HFF-Myc (cell line): ENCODE data around the gene JAKMIP2.

ENCODE experiments used
- DNase-seq: peaks from one replicate; pipeline ENCODE4 v3.0.0-alpha.2; 2011; ENCODE audit warnings: low read depth; ENCODE audit errors: extremely low read depth
- H3K4me3 ChIP-seq: replicated peaks from 2 replicates; pipeline ENCODE4 v1.5.1; 2011; ENCODE audit warnings: low read depth, mild to moderate bottlenecking, control low read depth, low read length
- CTCF ChIP-seq: IDR thresholded peaks from 2 replicates; pipeline ENCODE4 v1.5.1; 2012; ENCODE audit warnings: mild to moderate bottlenecking, low read depth, low read length, control low read depth; ENCODE audit errors: missing control alignments

Gene JAKMIP2

DNA sequence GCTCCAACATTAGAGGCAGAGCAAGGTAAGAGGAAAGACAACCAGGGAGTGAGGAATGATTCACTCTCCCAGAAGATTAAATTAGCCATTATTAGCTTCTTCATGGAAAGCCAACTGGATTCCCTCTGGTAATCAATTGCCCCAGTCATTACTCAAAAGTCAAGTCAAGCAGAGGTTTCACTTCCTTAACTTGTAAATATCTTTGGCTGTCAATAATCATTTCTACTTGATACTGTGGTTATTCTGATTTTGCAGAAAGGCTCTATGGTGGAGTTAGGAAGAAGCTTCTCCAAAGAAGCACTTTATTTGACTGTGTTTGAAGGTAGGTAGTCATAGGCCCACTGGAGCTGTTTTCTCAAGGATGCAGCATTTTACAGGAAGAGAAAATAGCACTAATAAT is 78.0 kb downstream of the JAKMIP2 start:
- no peak for TF ChIP-seq CTCF

GRCh38 chr5:147701468-147701867 is 81.1 kb downstream of the JAKMIP2 start:
- no peak overlapping the region for H3K4me3 ChIP-seq
- DNase-seq = no peak
- no peak for TF ChIP-seq CTCF

More for the DNA sequence above, 78.0 kb downstream of the JAKMIP2 start:
- H3K4me3 ChIP-seq = no peak overlapping the region
- DNase-seq = no peak

DNA sequence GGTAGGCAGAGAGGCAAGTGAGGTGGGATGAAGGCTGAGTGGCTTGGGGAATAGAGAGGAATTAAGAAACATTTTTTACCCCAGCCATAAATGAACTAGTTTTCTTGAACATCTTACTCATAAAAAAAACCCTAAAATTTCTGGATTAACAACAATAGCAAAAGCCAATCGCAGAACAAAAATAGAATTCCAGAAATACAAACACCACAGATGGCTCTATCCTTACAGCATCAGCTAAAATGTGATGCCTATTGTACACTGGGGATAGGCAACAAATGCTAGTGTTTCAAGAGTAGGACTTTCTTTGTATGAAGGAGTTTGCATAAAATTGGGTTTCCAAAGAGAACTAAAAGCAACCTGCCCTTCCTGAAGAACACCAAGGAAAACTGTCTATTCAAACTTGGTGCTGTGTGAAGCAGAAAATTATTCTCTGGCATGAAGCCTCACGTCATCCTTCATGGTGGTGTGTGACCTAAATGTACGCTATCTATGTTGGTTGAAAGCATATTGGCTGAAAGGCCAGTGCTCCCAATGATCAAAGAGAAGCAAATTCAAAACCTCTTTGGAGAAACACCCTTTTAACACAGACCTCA is 82.9 kb downstream of the JAKMIP2 start:
- H3K4me3 ChIP-seq = no peak overlapping the region
- no peak for DNase-seq
- no peak for TF ChIP-seq CTCF

DNA sequence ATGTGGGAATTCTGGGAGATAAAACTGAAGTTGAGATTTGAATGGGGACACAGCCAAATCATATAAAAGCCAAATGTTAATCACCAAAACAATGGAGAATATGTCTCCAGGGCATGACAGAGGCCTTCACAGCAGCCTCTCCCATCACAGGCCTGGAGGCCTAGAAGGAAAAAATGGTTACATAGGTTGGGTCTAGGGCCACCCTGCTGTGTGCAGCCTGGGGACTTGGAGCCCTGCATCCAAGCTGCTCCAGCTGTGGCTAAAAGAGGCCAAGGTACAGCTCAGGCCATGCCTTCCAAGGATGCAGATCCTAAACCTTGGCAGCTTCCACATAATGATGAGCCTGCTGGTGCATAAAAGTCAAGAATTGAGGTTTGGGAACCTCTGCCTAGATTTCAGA is 85.1 kb downstream of the JAKMIP2 start:
- DNase-seq = no peak
- no peak for TF ChIP-seq CTCF
- no peak overlapping the region for H3K4me3 ChIP-seq

- no peak for DNase-seq
- H3K4me3 ChIP-seq = no peak overlapping the region
- no peak for TF ChIP-seq CTCF
Observed at GRCh38 chr5:147694772-147695171, 87.8 kb downstream of the JAKMIP2 start.

DNA sequence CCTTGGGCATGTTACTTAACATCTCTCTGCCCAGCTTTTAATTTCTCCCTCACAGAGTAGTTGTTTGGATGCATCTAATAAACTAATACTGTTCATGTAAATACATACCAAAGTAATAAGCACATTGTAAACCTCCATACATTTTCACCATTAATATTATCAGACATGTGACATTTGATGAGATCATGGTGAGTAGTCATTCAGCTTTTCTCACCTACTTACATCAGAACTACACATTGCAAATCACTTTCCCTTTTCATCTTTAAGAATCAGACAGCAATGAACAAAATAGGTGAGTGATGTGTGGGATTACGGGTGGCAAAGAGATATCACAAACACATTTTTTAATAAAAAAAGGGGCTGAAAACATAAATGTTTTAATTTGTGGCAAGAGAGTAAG is 89.3 kb downstream of the JAKMIP2 start:
- no peak for TF ChIP-seq CTCF
- H3K4me3 ChIP-seq = no peak overlapping the region
- no peak for DNase-seq

GRCh38 chr5:147691130-147691529 is 91.4 kb downstream of the JAKMIP2 start:
- no peak for DNase-seq
- no peak for TF ChIP-seq CTCF
- H3K4me3 ChIP-seq = no peak overlapping the region
